ENCODE measurements around the gene FAM222B. TPM values are rescaled to one million over a fixed set of nuclear protein-coding genes. Genes with fewer than 3 reads are reported as not detected.

The FAM222B gene
- total RNA-seq, 1 experiment from 2014 or later = 4.8 TPM

- Histone ChIP-seq H3K9me2 (replicated peaks; ENCODE audit: low read length) (no peaks in the 10 kb centered on the region), H3K4me3 (ENCODE audit: low read length) (no peak overlapping the region), H2AFZ (ENCODE audit: low read length) (no peak overlapping the region), H3K27me3 (ENCODE audit: low read length) (no peaks in the 10 kb centered on the region), H3K4me1 (ENCODE audit: insufficient read depth, low read length) (peaks cover 16% of the 10 kb centered on the region), H4K20me1 (ENCODE audit: low read length) (peaks cover 13% of the 10 kb centered on the region; the same call in 1 of the 2 replicates), H3K9me3 (ENCODE audit: low read length) (no peaks in the 10 kb centered on the region), H3K79me2 (ENCODE audit: low read length) (peaks cover 25% of the 10 kb centered on the region), H3K27ac (ENCODE audit: low read length) (no peak overlapping the region), H3K4me2 (ENCODE audit: low read length) (no peak overlapping the region), H3K9ac (ENCODE audit: low read length) (no peak overlapping the region), H3K36me3 (ENCODE audit: low read depth, low read length) (no peaks in the 10 kb centered on the region), H3F3A (ENCODE audit: low read length, unreplicated experiment) (no peaks in the 10 kb centered on the region)
- intact Hi-C loops (cut with micrococcal nuclease) = no loop called here
- ChIA-PET POLR2A (ENCODE audit: unreplicated experiment) (no interaction called here), CTCF (no interaction called here)
- TF ChIP-seq EZH2 (IDR thresholded peaks at IDR 0.05; ENCODE audit: low read length, unreplicated experiment) = no peak
- no peak for TF ChIP-seq EZH2phosphoT487 (IDR thresholded peaks at IDR 0.05; ENCODE audit: borderline replicate concordance, low read length)
- TF ChIP-seq, protein P1, sequence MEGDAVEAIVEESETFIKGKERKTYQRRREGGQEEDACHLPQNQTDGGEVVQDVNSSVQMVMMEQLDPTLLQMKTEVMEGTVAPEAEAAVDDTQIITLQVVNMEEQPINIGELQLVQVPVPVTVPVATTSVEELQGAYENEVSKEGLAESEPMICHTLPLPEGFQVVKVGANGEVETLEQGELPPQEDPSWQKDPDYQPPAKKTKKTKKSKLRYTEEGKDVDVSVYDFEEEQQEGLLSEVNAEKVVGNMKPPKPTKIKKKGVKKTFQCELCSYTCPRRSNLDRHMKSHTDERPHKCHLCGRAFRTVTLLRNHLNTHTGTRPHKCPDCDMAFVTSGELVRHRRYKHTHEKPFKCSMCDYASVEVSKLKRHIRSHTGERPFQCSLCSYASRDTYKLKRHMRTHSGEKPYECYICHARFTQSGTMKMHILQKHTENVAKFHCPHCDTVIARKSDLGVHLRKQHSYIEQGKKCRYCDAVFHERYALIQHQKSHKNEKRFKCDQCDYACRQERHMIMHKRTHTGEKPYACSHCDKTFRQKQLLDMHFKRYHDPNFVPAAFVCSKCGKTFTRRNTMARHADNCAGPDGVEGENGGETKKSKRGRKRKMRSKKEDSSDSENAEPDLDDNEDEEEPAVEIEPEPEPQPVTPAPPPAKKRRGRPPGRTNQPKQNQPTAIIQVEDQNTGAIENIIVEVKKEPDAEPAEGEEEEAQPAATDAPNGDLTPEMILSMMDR (conservative IDR thresholded peaks at IDR 0.05; ENCODE audit: low read depth, low read length) = no peak
- BruUV-seq (replicated peaks) = no TSS peak
- DNase-seq (no peak), ATAC-seq (no peak)
Observed at GRCh38 chr17:28741358-28742349, 100.9 kb downstream of the FAM222B start.

DNA sequence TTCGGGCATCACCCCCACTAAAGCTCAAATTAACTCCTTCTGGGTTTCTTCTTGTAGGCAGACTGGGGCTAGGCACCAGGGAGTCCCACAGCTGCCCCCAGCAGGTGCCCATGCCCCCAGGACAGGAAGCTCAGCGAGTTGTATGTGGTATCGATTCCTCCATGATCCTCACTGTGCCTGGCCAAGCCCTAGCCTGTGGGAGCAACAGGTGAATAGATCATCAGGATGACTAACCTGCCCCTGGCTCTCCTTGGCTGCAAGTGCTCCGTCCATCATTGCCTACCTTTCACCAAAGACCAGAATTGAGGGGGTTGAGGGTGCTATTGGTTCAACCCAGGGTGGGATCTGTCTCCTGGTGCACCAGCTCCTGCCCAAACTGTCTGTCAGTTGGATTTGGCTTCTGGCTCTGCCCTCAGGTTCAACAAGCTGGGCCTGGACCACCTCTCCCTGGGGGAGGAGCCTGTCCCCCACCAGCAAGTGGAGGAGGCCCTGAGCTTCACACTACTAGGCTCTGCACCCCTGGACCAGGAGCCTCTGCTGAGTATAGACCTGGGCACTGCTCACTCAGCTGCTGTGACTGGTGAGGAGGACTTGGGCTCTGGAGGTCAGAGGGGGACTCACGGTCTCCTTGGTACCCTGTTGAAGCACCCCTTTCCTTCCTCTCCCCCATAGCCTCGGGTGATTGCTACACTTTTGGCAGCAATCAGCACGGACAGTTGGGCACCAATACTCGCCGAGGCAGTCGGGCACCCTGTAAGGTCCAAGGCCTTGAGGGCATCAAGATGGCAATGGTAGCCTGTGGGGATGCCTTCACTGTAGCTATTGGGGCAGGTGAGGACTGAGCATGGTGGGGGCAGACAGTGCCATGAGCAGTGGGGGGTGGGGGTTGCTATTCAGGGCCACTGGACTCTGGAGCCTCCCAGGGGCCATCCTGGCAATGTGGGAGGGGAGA is 101.9 kb downstream of the FAM222B start:
- Histone ChIP-seq H3K4me1 (ENCODE audit: insufficient read depth, low read length) (peaks cover 6% of the 10 kb centered on the region), H3K9ac (ENCODE audit: low read length) (no peak overlapping the region), H3K27me3 (ENCODE audit: low read length) (no peaks in the 10 kb centered on the region), H3K27ac (ENCODE audit: low read length) (no peak overlapping the region), H3K79me2 (ENCODE audit: low read length) (peaks cover 16% of the 10 kb centered on the region), H3K9me2 (replicated peaks; ENCODE audit: low read length) (no peaks in the 10 kb centered on the region), H2AFZ (ENCODE audit: low read length) (no peak overlapping the region), H3K9me3 (ENCODE audit: low read length) (no peaks in the 10 kb centered on the region), H3K4me3 (ENCODE audit: low read length) (no peak overlapping the region), H3F3A (ENCODE audit: low read length, unreplicated experiment) (no peaks in the 10 kb centered on the region), H3K36me3 (ENCODE audit: low read depth, low read length) (no peaks in the 10 kb centered on the region), H3K4me2 (ENCODE audit: low read length) (no peak overlapping the region), H4K20me1 (ENCODE audit: low read length) (peaks cover 7% of the 10 kb centered on the region; the same call in 1 of the 2 replicates)
- TF ChIP-seq EZH2phosphoT487 (IDR thresholded peaks at IDR 0.05; ENCODE audit: borderline replicate concordance, low read length) (no peak), EZH2 (IDR thresholded peaks at IDR 0.05; ENCODE audit: low read length, unreplicated experiment) (no peak)
- TF ChIP-seq, protein P1 (conservative IDR thresholded peaks at IDR 0.05; ENCODE audit: low read depth, low read length) = no peak
- ATAC-seq = no peak
- CTCF ChIA-PET = interaction anchor here (0.5 kb wide), 1 partner anchor 37 kb away, joined by 5 read pairs; no protein-coding TSS in a partner anchor
- BruUV-seq (replicated peaks) = no TSS peak
- POLR2A ChIA-PET (ENCODE audit: unreplicated experiment) = no interaction called here
- DNase-seq = no peak
- intact Hi-C loops (cut with micrococcal nuclease) = no loop called here

Data from PC-3 (cell line).